Peyer's patch (tissue), 4 donors: ENCODE data around the gene MTCH2. TPM values are rescaled to one million over a fixed set of nuclear protein-coding genes. Genes with fewer than 3 reads are reported as not detected.

ENCODE experiments used
- DNase-seq, 3 donors: peaks; one replicate each; pipeline ENCODE4 v3.0.0-alpha.2; 2017 to 2019
- H3K27ac ChIP-seq, 4 donors: fragments of 200-600 bp; sonication (generic); one replicate each; pipeline ENCODE4 v1.5.1; 2016 to 2019
- H3K27me3 ChIP-seq, 2 donors: fragments of 200-600 bp; sonication (generic); one replicate each; pipeline ENCODE4 v1.5.1; 2019
- H3K36me3 ChIP-seq, 3 donors: fragments of 200-600 bp; sonication (generic); one replicate each; pipeline ENCODE4 v1.5.1; 2016 to 2019
- H3K4me1 ChIP-seq, 4 donors: fragments of 200-600 bp; sonication (generic); one replicate each; pipeline ENCODE4 v1.5.1; 2016 to 2019
- H3K4me3 ChIP-seq, 4 donors: fragments of 200-600 bp; sonication (generic); 1 replicate in 3 of 4; 2 replicates in 1 of 4; pipeline ENCODE4 v1.5.1; 2016 to 2019; ENCODE audit warnings: mild to moderate bottlenecking in 1 of 4
- H3K9me3 ChIP-seq, 4 donors: fragments of 200-600 bp; sonication (generic); one replicate each; pipeline ENCODE4 v1.5.1; 2016 to 2019; ENCODE audit warnings: mild to moderate bottlenecking in 1 of 4
- CTCF ChIP-seq, 6 experiments: fragments of 450-650 bp in 4 of 6; fragments of 200-600 bp in 2 of 6; sonication (generic) in 1 of 6; IDR thresholded peaks; one replicate each; pipeline ENCODE4 v1.5.1; 2017 to 2019; ENCODE audit warnings: antibody characterized with exemption in 6 of 6, mild to moderate bottlenecking in 3 of 6, moderate library complexity in 1 of 6
- POLR2A ChIP-seq, 2 donors: fragments of 450-650 bp; IDR thresholded peaks; one replicate each; pipeline ENCODE4 v1.5.1; 2017; ENCODE audit warnings: antibody characterized with exemption in 2 of 2, mild to moderate bottlenecking in 2 of 2, moderate library complexity in 2 of 2
- total RNA-seq, 4 donors: library from RNA; depleted of rRNA; stranded (reverse); fragments of >200 nt; gene quantifications; one replicate each; pipeline ENCODE4 v1.1.0, GENCODE V29; 2016

MTCH2 gene
- total RNA-seq, 4 donors from 2014 or later: 36.3 to 118 (median 75.8) TPM

GRCh38 chr11:47628026-47628425 is 14.3 kb downstream of the MTCH2 start:
- no peak for DNase-seq
- Histone ChIP-seq H3K27me3 (no peaks in the 10 kb centered on the region), H3K9me3 (no peaks in the 10 kb centered on the region), H3K36me3 (peaks cover 0 to 92% (median 0%) of the 10 kb centered on the region in 3 donors), H3K4me1 (no peaks in the 10 kb centered on the region), H3K4me3 (no peak overlapping the region), H3K27ac (no peak overlapping the region)
- TF ChIP-seq CTCF (IDR thresholded peaks at IDR 0.05): no peak
- no peak for TF ChIP-seq POLR2A (IDR thresholded peaks at IDR 0.05)

GRCh38 chr11:47626234-47626633 is 16.1 kb downstream of the MTCH2 start:
- TF ChIP-seq CTCF (IDR thresholded peaks at IDR 0.05): no peak
- no peak for TF ChIP-seq POLR2A (IDR thresholded peaks at IDR 0.05)
- no peak overlapping the region for H3K27ac ChIP-seq
- DNase-seq: no peak
- H3K27me3 ChIP-seq: no peaks in the 10 kb centered on the region
- no peaks in the 10 kb centered on the region for H3K4me1 ChIP-seq
- no peaks in the 10 kb centered on the region for H3K9me3 ChIP-seq
- no peak overlapping the region for H3K4me3 ChIP-seq
- H3K36me3 ChIP-seq: peaks cover 0 to 100% (median 0%) of the 10 kb centered on the region in 3 donors

GRCh38 chr11:47620836-47621378 is 21.5 kb downstream of the MTCH2 start:
- Histone ChIP-seq H3K9me3 (no peaks in the 10 kb centered on the region), H3K4me1 (no peaks in the 10 kb centered on the region), H3K36me3 (peaks cover 0 to 96% (median 0%) of the 10 kb centered on the region in 3 donors), H3K27me3 (no peaks in the 10 kb centered on the region), H3K4me3 (no peak overlapping the region), H3K27ac (no peak overlapping the region)
- TF ChIP-seq POLR2A (IDR thresholded peaks at IDR 0.05) (no peak), CTCF (IDR thresholded peaks at IDR 0.05) (no peak)
- no peak for DNase-seq

GRCh38 chr11:47617417-47617809 is 24.9 kb downstream of the MTCH2 start:
- no peak overlapping the region for H3K4me3 ChIP-seq
- H3K27me3 ChIP-seq: no peaks in the 10 kb centered on the region
- TF ChIP-seq POLR2A (IDR thresholded peaks at IDR 0.05) (no peak), CTCF (IDR thresholded peaks at IDR 0.05) (no peak)
- H3K9me3 ChIP-seq: no peaks in the 10 kb centered on the region
- H3K4me1 ChIP-seq: no peaks in the 10 kb centered on the region
- no peak for DNase-seq
- H3K27ac ChIP-seq: no peak overlapping the region
- peaks cover 0 to 61% (median 0%) of the 10 kb centered on the region in 3 donors for H3K36me3 ChIP-seq

GRCh38 chr11:47616726-47617416 is 25.5 kb downstream of the MTCH2 start:
- H3K36me3 ChIP-seq: peaks cover 0 to 56% (median 0%) of the 10 kb centered on the region in 3 donors
- H3K9me3 ChIP-seq: no peaks in the 10 kb centered on the region
- TF ChIP-seq POLR2A (IDR thresholded peaks at IDR 0.05): no peak
- peak in 5 of 6 experiments; percentile 30 to 55 (median 44) for TF ChIP-seq CTCF (IDR thresholded peaks at IDR 0.05)
- no peaks in the 10 kb centered on the region for H3K4me1 ChIP-seq
- H3K27ac ChIP-seq: no peak overlapping the region
- peak in 1 of 3 donors; percentile 54 for DNase-seq
- no peak overlapping the region for H3K4me3 ChIP-seq
- H3K27me3 ChIP-seq: no peaks in the 10 kb centered on the region
